ENCODE results near the gene ZNF281.

ZNF281 gene

GRCh38 chr1:200391747-200392146 is 18.1 kb downstream of the ZNF281 start:
- no peak for DNase-seq (ENCODE audit: low spot score)

- no peak for DNase-seq (ENCODE audit: low spot score)
Observed at GRCh38 chr1:200388791-200389190, 21.0 kb downstream of the ZNF281 start.

DNA sequence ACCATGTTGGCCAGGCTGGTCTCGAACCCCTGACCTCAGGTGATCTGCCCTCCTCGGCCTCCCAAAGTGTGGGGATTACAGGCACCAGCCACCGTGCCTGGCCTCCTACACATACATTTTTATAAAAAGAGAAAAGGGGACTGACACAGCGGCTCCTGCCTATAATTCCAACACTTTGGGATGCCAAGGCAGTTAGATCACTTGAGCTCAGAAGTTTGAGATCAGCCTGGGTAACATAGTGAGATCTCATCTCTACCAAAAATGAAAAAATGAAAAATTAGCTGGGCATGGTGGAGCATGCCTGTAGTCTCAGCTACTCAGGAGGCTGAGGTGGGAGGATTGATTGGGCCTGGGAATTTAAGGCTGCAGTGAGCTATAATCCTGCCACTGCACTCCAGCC is 23.4 kb downstream of the ZNF281 start:
- no peak for DNase-seq (ENCODE audit: low spot score)

GRCh38 chr1:200384818-200385390 is 24.9 kb downstream of the ZNF281 start:
- no peak for DNase-seq (ENCODE audit: low spot score)

GRCh38 chr1:200381256-200381984 is 28.4 kb downstream of the ZNF281 start:
- no peak for DNase-seq (ENCODE audit: low spot score)

GRCh38 chr1:200380589-200381021 is 29.2 kb downstream of the ZNF281 start:
- DNase-seq (ENCODE audit: low spot score) = no peak

DNA sequence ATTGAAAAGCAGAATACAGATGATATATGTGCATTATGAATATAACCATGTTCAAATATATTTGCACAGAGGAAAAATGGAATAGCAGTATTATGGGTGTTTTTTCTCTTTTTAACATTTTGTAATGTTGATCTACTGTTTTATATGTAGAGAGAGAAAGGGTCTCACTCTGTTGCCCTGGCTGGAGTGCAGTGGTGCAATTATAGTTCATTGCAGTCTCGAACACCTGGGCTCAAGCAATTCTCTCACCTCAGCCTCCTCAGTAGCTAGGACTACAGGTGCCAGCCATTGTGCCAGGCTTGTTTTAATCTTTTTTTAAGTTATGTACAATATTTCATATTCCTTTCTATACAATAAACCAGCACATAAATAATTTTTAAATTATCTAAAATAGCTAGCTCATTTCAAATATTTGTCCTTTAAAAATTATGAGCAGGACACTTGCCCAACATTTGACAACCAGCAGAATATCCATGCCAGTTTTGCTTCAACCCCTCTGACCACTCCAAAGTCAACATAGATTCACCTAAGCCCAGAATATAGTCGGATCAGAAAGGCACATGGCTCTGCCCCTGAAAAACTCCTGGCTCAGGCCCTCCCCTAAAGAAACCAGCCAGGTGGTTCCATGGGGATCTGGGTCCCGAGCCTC is 29.8 kb downstream of the ZNF281 start:
- no peak for DNase-seq (ENCODE audit: low spot score)

- no peak for DNase-seq (ENCODE audit: low spot score)
Observed at GRCh38 chr1:200379432-200379757, 30.4 kb downstream of the ZNF281 start.

DNA sequence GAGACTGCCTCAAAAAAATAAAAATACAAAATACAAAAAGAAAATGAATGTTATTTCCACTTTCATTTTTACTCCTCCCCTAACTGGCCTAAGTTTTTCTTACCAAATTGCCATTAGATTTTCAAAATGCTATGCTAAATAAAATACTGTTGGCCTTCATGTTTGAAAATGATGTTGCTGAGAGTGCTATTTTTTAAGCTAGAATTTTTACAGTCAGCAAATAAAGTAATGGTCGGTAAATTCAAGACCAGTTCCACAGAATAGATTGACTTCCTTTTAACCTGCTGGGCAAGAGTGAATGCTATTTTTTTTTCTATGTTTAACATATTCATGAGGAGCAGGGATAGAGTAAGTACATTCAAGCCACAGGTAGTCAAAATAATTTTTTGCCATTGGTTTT is 31.7 kb downstream of the ZNF281 start:
- no peak for DNase-seq (ENCODE audit: low spot score)

DNA sequence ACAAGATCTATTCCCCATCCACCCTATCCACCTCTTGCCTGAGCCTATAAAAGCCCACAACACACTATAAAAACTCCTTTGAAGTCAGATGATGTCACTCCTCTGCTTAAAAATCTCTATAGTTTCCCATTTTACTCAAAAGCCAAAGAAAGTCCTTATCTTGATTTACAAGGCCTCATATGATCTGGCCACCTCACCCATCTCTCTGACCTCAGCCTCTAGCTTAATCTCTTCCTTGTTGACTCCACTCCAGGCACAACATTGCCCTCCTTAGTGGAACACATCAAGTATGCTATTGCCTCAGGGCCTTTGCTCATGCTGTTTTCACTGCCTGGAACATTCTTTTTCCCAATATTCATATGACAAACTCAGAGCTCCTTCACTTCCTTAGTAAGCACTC is 33.3 kb downstream of the ZNF281 start:
- no peak for DNase-seq (ENCODE audit: low spot score)

GRCh38 chr1:200374569-200375295 is 35.1 kb downstream of the ZNF281 start:
- no peak for DNase-seq (ENCODE audit: low spot score)

- no peak for DNase-seq (ENCODE audit: low spot score)
Observed at GRCh38 chr1:200373811-200374231, 36.0 kb downstream of the ZNF281 start.

DNA sequence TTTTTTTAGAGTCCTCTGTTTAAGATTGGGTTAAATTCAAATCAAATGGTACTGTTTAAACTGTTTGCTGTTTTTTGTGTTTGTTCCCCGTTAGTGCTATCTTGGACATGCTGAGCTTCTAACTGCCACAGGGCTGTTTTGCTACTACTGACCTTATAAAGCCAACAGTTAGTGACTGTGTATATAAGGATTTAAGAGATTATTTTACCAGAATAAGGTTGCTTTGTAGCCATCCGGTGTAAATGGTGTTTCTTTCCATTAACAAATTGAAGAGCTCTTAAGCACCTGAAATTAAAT is 37.0 kb downstream of the ZNF281 start:
- DNase-seq (ENCODE audit: low spot score) = no peak

DNA sequence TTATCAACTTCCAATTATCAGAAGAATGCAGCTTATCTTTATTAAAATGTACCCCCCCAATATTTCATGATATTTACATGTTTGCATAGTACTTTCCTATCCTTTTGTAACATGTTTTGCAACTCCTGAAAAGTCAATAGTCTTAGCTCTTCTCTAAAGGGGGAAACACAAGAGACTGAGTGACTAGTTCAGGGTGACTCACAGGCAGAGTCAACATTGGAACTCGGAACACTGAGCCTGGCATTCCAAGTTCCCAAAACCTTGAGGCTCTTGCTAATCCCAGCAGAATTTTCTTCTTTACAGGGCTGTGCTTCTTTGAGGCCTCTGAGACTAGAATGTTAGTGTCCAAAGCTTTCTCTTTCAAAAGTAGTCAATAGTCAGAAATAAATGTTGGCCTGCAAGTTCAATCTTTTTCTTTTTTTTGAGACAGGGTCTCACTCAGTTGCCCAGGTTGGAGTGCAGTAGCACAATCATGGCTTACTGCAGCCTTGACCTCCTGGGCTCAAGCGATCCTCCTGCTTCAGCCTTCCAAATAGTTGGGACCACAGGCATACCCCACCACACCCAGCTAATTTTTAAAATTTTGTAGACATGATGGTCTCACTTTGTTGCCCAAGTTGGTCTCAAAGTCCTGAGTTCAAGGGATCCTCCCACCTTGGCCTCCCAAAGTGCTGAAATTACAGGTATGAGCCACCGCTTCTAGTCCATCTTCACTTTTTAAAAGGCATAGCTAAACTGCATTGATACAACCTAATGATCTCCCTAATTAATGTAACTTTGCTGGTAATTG is 37.5 kb downstream of the ZNF281 start:
- no peak for DNase-seq (ENCODE audit: low spot score)

GRCh38 chr1:200369706-200370105 is 40.1 kb downstream of the ZNF281 start:
- no peak for DNase-seq (ENCODE audit: low spot score)

DNA sequence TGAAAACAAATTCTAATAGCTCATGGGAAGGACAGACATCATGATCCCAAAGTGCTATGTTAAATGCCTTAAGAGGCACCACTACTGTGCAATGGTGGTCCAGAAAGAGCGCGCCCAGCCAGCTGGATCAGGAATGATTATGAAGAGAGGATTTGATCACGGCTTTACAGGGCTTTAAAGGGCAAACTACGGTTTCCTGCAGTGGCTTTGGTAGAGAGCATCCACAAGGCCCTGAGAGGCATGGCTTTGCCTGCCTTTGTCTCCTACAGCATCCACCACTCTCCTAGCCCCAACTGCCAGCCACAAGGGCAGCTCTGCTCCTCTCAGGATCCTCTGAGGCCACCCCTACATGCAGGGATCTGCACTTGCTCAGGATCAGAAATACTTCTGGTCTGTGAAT is 40.7 kb downstream of the ZNF281 start:
- no peak for DNase-seq (ENCODE audit: low spot score)

GRCh38 chr1:200368556-200368955 is 41.3 kb downstream of the ZNF281 start:
- no peak for DNase-seq (ENCODE audit: low spot score)

GRCh38 chr1:200367841-200368534 is 41.8 kb downstream of the ZNF281 start:
- no peak for DNase-seq (ENCODE audit: low spot score)

GRCh38 chr1:200366577-200367253 is 43.1 kb downstream of the ZNF281 start:
- DNase-seq (ENCODE audit: low spot score) = no peak

DNA sequence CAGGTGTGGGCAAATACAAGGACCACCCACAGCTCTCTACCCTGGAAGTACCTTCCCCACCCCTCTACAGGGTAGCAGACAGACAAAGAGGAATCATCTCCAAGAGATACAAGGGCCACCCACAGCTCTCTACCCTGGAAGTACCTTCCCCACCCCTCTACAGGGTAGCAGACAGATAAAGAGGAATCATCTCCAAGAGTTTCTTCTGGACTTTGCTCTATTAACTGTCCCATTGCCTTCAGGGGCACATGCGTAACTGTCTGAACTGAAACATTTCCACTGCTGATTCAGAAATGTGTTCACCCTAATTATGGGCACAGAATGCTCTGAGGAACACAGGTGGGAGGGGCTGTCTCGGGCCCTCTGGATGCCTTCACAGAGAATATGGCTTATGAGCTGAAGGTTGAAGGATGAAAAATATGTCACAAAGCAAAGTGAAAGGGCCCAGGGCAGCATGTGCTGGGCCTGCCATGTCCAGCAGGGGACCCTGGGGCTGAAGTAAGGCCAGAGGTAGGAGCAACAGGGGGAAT is 43.9 kb downstream of the ZNF281 start:
- DNase-seq (ENCODE audit: low spot score) = no peak

DNA sequence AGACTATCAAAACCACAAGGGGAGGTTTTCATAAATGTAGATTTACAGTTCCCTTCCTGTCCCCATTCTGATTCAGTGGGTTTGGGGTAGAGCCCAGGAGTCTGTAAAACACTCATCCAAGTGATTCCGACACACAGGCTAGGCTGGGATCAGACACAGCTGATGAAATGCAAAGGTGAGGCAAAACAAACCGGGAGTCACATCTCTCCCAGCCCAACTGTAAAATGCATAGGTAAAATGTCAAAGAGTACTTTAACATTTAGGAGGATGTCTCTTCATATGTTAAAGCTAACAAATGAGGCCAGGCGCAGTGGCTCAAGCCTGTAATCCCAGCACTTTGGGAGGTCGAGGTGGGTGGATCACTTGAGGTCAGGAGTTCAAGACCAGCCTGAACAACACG is 45.0 kb downstream of the ZNF281 start:
- no peak for DNase-seq (ENCODE audit: low spot score)

All from HuH-7.5 (cell line).